GM19372 (cell line): Measurements from ENCODE around the gene MEGF6.

Source experiments
- ATAC-seq: cut with Tn5 transposase; IDR thresholded peaks from one replicate; pipeline ENCODE4 v1.9.1; 2021; ENCODE audit warnings: mild to moderate bottlenecking, low read depth, moderate library complexity; ENCODE audit not compliant: unreplicated experiment

The MEGF6 gene

GRCh38 chr1:3465091-3465934, 146.0 kb downstream of the MEGF6 start:
- no peak for ATAC-seq

DNA sequence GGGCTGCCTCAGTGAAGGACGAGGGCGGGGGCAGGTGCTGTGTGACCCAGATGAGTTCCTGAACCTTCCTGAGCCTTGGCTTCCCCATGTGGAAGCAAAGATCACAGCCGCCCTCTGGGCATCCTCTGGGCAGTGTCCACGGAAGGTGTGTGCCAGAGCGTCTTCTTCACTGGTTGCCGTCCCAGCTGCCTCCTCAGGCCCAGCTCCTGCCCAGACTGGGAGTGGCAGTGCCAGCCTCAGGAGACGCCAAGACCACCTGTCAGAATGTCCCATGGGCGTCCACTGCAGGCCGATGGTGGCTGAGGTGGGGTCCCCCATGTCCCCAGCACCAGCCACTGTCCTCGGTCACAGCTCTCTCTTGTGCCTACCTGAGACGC, 146.7 kb downstream of the MEGF6 start:
- ATAC-seq: no peak

DNA sequence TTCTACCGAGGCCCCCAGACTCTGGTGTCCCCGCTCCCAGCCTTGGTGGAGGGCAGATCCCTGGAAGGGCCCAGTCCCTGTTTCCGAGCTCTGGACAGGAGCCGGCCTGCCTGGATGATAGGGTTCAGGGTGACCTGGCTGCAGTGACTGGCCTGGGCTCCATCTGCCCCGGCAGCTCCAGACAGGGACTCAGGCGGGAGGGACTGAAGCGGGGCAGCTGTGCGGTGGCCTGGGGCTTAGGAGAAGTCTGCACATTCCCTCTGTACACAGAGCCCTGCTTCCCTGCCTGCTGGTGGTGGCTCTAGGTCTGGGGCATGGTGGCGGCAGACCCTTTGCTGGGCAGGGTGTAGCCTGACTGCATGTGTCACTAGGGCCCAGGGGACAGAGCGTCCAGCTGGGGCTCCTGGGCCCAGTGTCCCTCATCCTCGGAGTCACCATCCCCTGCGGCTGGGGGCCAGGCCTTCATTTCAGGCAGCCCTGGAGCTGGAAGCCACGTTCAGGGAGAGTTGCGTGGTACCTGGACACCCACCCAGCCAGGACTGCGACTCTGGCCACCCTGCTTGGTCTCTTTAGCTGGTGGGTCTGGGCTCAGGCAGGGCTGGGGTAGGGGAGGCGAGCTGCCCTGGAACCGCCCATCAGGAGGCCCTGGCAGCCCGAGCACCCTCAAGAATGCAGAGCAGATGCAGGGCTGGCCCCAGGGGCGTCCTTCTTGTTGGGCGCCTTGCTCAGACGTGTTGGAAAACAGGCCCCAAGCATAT, 147.2 kb downstream of the MEGF6 start:
- ATAC-seq: no peak

GRCh38 chr1:3463408-3463863, 147.9 kb downstream of the MEGF6 start:
- no peak for ATAC-seq

- no peak for ATAC-seq
Observed at GRCh38 chr1:3463013-3463385, 148.3 kb downstream of the MEGF6 start.

GRCh38 chr1:3462356-3463012, 148.8 kb downstream of the MEGF6 start:
- no peak for ATAC-seq

- no peak for ATAC-seq
Observed at GRCh38 chr1:3461934-3462275, 149.4 kb downstream of the MEGF6 start.

- ATAC-seq: no peak
Observed at GRCh38 chr1:3461238-3461933, 149.9 kb downstream of the MEGF6 start.

GRCh38 chr1:3460672-3461131, 150.6 kb downstream of the MEGF6 start:
- no peak for ATAC-seq

- no peak for ATAC-seq
Observed at GRCh38 chr1:3459940-3460671, 151.2 kb downstream of the MEGF6 start.

DNA sequence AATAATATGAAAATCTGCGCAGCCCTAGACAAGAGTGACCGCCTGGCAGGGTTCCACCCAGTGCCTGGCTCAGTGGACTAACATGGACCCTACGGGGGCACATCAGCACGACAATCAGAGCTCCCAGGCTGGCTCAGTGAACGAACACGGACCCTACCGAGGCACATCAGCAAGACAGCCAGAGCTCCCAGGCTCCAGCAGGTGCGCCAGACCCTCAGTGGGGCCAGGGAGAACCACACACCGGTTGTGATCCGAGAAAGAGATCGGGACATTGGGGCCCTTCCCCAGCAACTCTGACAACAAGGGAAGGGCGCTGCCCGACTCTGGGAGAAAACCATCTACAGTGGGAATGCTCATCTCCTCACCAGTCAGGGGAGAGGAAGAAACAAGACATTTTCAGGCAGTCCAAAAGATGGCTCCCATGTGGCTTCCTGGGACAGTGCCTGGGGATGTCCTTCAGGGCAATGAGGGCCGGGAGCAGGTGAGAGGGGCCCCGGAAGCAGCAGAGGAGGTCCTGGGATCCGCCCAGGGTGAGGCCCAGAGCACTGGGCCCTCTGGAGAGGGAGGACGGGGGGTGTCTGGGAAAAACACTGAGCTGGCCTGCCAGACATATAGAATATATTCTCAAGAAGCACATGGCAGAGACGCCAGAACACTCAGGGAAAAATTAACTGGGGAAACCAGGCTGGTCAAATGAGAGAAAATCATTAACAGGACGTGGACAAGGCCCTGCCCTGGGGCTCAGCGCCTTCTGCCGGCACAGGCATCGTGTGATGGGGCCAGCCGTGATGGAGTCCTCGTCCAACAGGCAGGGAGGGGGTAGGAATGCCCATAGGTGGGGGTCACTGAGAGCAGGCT, 152.0 kb downstream of the MEGF6 start:
- no peak for ATAC-seq

DNA sequence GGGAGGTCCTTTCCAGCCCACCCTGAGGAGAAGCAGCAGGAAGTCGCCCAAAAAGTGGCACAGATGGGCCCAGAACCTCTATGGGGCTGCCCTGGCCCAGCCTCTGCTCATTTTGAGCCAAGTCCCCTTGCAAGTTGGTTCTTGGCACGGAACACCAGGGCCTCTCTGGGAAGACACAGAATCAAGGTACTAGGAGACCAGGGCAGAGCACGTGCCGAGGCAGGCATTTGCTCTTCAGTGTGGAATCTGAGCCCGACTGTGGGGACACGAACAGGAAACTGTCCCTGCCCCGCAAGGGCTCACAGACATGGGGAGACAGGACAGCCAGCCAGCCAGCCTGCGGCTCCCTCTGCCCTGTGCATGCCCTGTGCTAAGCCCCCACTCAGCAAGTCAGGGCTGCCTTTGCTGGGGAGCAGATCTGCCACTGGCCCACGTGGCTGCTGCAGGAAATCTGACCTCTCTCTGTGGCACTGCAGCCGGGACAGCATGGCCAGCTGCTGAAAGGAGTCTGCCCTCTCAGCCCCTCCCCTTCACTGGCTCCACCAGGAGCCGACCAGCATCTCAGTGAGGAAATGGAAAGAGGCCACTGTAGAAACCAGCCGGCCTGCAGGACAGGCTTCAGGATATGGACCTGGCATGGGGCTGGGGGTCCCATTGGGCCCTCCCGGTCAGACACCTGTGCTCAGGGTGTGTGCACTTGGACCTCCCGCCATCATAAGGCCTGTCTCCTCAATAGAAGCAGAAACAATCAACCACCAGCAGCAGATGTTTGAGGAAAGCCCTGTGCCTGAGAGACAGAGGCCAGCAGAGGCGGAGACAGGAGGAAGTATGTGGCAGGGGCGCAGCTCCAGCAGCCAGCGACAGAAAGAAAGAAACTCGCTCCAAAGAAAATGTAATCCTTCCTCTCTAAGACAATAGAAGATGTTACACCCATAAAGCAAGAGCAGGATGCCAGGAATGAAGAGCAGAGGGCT, 153.1 kb downstream of the MEGF6 start:
- ATAC-seq: no peak

- ATAC-seq: no peak
Observed at GRCh38 chr1:3456964-3457909, 154.1 kb downstream of the MEGF6 start.

GRCh38 chr1:3456449-3456963, 154.8 kb downstream of the MEGF6 start:
- ATAC-seq: no peak

- no peak for ATAC-seq
Observed at GRCh38 chr1:3455670-3456448, 155.4 kb downstream of the MEGF6 start.
